ENCODE data around the gene SMARCC1.

SMARCC1 gene

DNA sequence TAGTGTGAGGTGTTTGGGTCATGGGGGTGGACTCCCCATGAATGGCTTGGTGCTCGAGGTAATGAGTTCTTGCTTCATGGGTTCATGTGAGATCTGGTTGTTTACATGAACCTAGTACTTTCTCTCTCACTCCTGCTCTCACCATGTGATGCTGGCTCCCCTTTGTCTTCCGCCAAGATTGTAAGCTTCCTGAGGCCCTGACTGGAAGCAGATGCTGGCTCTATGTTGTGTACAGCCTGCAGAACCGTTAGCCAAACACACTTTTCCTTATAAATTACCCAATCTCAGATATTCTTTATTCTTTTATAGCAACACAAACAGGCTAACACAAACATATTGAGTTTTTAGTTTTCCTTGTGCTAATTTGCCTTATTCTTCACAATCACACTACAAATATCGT is 199.9 kb downstream of the SMARCC1 start:
- DNase-seq = no peak

GRCh38 chr3:47581422-47581821 is 200.3 kb downstream of the SMARCC1 start:
- no peak for DNase-seq

DNA sequence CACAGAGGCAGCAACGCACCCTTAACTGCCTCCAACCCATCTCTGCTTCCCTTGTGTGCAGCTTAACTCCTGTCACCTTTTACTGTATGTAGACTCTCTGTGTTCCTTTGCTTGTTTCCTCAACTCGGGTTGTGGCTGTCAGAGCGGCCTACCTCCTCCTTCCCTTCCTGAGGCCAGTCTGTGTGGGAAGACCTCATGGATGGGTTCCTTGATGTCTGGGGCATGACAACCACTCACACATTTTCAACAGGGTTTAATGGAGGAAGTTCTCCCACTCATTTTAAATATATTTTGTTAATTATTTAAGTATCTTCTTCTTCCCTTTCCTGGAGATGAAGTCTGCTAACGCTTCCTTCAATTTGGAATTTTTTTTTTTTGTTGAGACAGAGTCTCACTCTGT is 201.2 kb downstream of the SMARCC1 start:
- DNase-seq = no peak

- no peak for DNase-seq
Observed at GRCh38 chr3:47579875-47580274, 201.8 kb downstream of the SMARCC1 start.

- peak; percentile 48 for DNase-seq
Observed at GRCh38 chr3:47578691-47579632, 202.7 kb downstream of the SMARCC1 start, which contains the start of gene CSPG5. CSPG5 (minus strand) TSS chr3:47578865; CDS start chr3:47578693, 172 bp downstream.

DNA sequence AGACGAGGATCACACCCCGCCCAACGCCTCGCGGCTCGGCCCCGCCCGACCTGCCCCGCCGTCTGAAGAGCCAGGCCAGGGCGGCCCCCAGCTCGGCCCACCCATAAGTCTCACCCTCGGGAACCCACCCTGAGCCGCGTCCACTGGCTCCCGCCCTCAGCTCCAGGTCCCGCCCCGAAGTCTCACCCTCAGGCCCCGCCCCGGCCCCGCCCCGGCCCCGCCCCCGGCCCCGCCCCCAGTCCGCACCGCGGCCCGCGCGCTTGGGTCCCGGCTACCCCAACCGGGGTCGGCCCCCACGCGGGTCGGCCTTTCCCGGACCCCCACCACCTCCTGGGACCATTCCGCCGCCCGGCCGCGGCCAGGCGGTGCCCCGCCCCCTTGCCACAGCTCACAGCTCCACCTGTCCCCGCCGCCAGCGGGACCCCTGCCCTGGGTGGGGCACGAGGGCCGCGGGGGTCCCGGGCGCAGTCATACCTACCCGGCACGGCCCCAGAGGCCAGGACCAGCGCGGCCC is 203.5 kb downstream of the SMARCC1 start:
- peak; percentile 48 for DNase-seq

- no peak for DNase-seq
Observed at GRCh38 chr3:47577583-47578118, 204.0 kb downstream of the SMARCC1 start.

DNA sequence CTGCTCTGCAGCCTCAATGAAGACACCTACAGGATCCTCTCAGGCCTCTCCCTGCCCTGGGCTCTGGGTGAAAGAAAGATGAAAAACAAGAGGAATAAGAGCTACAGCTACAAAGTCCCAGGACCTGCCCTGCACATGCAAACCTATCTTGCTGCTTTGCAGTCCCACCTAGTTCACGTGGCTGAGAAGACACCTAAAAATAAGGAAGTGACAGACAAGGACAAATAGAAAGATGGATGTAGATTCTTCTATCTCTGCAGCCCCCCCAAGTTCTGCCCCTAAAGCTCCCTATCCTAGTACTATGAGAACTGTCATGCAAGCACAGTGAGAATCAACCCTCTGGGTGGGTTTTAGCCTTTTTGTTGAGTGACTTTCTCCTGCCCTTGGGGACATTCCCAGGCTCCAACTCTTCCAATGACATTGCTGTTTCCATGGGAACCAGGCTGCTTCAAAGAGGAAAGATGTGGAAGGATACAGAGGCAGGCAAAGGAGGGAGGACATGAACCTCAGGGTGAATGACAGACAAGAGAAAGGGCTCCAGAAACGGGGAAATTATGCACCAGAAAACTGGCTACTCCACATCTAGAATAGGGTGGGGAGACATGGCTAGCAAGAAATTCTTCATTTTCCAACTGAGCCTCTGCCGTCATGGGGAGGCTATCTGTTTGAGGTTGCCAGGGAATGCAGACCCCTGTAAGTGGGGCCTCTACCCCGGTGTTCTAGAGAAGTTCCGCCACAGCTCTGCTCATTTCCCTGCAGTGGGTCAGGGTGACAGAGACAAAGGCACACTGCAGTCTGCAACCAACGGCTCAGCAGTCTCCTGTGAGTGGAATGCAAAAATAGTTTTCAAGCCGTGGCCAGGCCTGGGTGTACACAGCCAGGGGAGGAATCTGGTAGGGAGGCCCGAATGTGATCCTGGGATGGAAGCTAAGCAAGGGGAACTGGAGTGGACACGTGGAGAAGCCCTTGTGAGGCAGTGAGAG is 208.2 kb downstream of the SMARCC1 start:
- DNase-seq = no peak

- DNase-seq = no peak
Observed at GRCh38 chr3:47571391-47572175, 210.1 kb downstream of the SMARCC1 start.

- no peak for DNase-seq
Observed at GRCh38 chr3:47568901-47569300, 212.8 kb downstream of the SMARCC1 start.

DNA sequence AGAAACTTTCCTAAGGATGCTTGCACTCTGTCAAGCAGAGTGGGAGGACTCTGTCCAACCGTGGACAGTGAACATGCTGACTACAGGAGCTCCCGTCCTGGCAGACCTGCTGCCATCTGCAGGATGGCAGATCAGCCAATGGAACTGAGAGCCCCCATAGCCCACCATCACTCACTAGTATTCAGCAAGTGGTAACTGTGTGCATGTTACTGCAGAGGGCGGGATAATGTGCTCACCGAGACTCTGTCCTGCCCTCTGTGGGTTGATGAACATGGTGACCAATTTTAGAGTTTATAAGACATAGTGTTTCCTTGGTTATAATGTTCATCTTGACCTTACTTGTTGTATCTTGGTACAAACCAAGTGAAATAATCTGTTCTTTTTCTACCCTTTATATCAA is 214.5 kb downstream of the SMARCC1 start:
- DNase-seq = no peak

DNA sequence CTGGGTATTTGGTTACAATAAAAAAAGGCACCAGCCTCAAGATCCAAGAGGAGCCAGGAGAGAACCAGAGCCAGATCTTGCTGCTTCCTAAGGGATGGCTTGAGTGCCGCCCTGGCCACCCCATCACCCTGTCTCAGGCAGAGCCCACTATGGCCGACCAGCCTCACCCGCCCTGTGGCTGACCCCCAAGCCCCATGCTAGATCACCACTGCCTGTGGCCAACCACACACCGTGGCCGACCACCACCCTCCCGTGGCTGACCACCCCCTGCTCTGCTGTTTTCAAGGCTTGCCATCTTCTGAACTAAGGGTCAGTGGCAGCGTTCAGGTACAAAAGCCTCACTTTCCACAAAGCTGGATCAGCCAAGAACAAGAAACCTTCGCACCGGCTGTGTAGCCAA is 215.0 kb downstream of the SMARCC1 start:
- DNase-seq = no peak

GRCh38 chr3:47565734-47566550 is 215.8 kb downstream of the SMARCC1 start:
- no peak for DNase-seq

DNA sequence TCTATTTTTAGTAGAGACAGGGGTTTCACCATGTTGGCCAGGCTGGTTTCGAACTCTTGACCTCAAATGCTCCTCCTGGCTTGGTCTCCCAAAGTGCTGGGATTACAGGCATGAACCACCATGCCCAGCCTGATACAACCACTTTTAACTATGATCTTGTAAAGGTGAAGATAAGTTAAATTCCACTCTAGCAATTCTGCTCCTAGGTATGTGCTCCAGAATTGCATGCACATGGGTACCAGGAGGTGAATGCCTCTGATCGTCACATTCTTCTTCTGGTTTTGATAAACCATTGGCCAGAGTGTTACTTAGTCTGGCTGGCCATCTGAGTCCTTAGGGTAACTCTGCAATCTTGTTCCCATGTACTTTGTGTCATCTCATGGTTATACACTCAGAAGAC is 225.3 kb downstream of the SMARCC1 start:
- DNase-seq = no peak

DNA sequence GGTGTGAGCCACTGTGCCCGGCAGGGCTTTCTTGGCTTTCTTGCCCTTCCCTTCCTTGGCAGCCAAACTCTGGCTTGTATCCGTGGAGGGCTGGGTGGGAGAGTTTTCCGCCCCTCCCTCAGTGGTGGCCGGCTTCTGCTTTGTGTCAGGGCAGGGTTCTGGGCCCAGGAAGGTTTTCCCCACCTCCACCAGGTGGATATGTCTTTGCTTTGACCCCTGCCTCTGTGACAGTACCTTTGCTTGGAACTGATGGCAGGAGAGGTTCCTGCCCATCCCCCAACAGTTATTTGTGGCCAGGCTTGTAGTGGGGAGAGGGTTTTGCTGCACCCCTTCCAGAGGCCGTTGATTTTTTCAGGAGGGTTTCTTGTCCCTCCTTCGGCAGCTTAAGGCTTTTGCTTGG is 227.4 kb downstream of the SMARCC1 start:
- no peak for DNase-seq

GRCh38 chr3:47553407-47553806 is 228.3 kb downstream of the SMARCC1 start:
- no peak for DNase-seq

DNA sequence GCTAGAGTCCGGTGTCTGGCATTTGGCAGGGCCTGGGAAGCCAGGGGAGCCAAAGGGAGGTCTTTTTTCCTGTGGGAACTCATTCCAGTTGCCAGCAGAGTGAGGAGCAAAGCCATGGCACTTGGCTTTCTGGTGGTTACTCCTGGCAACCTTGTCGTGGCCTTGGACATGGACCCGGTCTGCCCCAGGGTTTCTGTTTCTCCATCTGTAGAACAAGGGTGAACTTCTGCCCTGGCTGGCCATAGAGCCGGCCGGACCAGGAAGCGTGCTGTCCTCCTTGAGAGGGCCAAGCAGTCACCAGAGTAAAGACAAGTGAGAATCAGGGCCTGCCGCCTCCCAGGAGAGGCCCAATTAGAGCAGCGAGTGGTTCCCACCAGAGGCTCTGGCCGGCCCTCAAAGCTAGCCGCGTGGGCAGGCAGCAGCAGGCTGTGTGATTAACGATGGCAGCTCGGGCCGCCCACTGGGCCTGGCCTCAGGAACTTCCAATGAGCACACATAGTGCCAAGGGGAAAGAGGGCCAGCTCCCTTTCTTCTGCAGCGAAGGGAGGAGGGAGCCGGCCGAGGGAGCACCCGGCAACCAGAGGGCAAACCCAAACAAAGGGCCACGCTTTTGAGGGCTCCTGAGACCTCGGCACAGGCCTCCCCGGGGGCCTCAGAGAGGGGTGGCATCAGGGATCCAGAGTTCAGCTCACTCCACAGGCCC is 239.1 kb downstream of the SMARCC1 start:
- DNase-seq = no peak

DNA sequence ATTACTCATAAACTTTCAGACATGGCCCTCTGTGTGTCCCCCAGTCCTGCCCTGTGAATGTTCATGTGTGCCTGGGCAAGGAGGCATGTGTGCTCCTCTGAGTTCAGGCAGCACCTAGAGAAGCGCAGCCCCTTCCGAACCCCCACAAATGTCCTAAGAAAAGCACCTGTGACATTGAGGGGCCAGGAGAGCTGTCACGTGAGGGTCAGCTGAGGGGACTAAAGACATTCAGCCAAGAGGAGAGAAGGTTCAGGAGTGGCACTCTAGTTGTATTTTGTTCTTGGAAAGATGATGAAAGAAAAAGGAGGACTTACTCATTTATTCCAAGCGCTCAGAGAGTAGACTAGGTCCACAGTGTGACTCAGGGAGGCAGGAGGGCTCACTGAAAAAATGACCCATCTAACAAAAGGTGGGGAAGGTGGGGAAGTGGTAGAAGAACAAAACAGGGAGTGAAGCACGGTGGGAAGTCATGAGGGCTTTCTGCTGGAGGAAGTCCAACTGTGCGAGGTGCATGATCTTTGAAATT is 240.0 kb downstream of the SMARCC1 start:
- DNase-seq = no peak

GRCh38 chr3:47540281-47540680 is 241.4 kb downstream of the SMARCC1 start:
- no peak for DNase-seq

DNA sequence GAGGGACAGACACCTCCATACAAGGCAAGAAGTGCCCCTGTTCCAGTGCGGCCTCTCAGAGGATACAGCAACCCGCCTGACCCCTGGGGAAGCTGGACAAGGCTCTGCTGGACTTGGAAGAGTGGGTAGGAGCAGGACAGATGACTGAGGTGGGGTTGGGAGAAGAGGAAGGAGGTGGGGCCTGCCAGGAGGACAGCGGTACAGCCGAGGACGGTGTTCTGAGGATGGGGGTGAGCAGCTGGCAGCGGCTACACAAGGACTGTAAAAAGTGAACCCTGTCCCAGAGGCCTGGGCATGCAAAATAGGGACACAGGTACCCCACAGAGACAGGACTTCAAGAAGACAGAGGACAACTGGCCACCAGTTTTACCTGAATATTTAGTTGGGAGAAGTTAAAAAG is 244.7 kb downstream of the SMARCC1 start:
- DNase-seq = no peak
